Forelimb muscle (tissue), 1 donor: ENCODE measurements around the gene TTLL5. TPM values are rescaled to one million over a fixed set of nuclear protein-coding genes. Genes with fewer than 3 reads are reported as not detected.

Experiments
- DNase-seq: peaks from one replicate; pipeline ENCODE4 v3.0.0-alpha.2; 2013; ENCODE audit warnings: low read depth
- polyA plus RNA-seq: library from polyadenylated mRNA; unstranded; fragments of 120-200 nt; gene quantifications from one replicate; pipeline ENCODE4 v1.2.1, GENCODE V29; 2013; ENCODE audit not compliant: insufficient read length

The TTLL5 gene
- polyA plus RNA-seq, 1 donor, result 17.7 TPM

DNA sequence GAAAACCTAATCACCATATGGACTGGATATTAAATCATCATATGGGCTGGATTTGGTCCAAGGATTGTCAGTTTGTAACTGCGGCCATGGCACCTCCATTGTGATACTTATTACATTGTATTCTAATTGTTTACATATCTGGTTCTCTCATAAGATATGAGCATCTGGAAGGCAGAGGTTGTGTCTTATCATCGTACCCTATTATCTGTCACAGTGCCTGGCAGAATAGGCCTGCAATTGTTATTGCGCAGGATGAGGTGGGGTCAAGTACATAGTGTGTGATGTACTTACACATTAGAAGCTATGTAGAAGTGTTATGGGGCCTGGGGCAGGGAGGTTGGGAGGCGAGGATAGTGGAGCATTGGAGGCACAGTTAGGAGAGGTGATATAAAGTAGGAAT is 329.3 kb downstream of the TTLL5 start:
- no peak for DNase-seq

DNA sequence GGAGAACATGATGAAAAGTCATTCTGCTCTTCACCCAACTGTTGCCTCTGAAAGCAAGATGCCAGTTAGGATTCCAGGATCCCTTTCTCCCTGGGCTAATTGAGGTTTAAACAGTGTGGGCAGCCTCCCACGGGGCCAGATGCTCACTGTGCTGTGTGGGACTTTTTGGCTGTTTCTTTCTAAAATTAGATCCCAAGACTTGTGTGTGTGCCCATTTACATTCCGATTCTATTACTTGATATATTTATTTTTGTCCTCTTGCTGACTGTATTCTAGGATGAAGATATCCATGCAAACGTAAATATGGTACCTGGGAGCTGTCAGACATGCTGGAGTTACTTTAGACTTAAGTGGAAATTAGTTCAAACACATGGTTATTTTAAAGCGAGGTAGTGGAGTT is 330.7 kb downstream of the TTLL5 start:
- DNase-seq, result no peak

DNA sequence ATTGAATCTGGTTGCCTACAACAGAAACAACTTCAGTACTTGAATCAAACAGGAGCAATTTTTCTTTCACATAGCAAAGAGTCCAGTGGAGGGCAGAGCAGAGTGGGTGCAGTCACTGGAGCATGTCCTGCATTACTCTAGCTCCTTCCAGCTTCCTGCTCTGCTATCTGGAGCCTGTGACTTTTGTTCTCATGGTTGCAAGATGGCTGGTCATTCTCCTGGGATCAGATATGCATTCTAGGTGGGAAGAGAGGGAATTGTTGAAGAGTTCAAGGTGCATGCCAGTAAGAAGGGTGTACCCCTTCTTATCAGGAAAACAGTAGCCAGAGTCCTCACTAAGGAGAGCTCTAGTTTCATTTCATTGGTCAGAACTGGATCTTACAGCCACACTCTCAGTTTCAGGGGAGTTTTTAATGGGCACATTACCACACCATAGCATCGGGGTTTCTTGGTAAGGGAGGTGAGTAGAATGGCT is 332.6 kb downstream of the TTLL5 start:
- DNase-seq, result no peak

DNA sequence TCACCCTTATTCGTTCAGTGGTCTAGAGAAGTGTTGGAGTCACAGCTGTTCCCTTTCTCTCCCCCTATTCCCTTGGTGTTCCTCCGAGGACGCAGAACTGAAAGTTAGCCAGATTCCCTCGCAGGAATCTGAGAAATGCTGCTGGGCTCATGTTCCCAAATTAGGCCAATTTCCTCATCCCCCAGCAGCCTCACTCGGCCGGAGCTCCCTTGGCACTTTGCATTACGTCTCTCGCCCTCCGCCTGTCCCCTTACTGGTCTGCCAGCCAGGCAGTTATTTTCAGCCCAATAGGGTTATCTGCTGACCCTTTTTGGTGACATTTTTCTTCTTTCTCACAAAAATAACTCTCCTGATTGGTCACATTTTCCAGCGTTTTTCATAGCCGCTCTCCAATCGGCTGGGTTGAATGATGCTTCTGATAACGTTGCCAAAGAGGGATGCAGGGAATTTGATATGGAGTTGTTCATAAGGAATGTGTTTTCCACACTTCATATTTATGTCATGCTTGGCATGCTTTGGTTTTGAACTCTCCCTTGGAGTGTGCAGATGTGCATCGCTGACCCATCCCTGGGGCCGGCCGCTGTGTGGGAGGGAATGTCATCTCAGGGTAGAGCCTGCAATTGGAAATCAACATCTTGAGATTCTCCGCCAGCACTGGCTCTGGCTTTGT is 334.5 kb downstream of the TTLL5 start:
- no peak for DNase-seq

DNA sequence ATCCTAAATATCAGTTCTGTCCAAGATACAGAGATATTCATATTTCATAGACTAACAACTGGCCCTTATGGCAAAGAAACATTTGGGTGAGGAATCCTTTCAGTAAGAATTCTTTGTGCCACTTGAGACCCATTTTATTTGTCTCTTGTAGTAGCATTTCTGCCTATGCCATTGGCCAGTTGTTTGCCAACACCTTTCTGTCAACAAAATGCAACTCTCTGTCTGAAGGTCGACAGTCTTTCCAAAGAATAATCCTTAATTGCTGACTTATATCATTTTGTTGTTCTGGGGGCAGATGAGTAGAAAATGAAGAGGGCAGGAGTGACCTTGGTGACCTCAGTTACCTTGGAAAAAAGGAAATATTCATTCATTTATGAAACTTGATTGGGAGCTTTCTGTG is 335.4 kb downstream of the TTLL5 start:
- DNase-seq, result no peak

DNA sequence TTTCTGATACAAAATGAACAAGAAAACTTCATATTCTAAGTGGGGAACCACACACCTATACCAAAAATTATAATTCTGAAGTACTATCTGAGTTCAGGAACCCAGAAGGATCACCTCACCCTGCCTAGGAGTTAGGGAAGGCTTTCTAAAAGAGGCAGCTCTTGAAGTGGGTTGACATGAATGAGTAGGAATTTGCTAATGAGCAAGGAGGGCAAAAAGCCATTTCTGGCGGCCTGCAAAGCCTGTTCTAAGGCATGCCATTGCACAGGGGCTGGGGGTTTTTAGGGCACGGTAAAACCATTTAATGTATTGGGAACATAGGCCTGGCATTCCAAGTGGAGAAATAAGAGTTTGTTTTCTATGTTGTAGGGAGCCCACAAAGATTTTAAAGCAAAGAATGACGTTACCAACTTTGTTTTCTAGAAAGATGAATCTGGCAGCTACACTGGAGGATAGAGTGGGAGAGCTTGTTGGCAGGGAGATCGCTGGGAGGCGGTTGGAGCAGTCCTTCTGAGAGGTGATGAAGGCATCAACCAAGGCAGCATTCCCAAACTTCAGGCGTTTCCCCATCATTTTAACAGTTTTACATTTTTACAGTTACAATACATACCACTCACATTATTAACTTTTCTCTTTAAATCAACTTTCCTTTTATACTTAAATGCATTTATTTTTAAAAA is 338.6 kb downstream of the TTLL5 start:
- DNase-seq, result no peak

DNA sequence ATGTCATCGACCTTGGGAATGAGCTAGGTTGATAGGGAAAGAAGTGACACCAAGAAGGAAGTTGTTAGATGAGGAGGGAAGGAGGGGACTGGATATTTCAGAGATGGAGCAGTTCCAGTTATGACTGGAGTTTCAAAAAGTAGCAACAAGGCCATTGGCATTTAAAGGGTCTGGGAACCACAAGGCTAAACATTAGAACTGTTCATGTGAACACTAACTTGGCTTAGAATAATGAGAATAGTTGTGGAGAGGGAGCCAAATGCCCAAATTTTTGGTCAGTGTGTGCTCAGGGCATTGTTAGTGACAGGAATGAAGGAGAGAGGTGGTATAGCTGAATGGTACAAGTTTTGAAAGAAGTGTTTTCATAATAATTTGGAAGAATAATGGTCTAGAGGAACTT is 341.3 kb downstream of the TTLL5 start:
- no peak for DNase-seq

Other genes starting within 250 kb of the TTLL5 start
- 45.3 TPM for gene JDP2, start 233.2 kb upstream of the TTLL5 start, polyA plus RNA-seq
- 0.56 TPM for gene BATF, start 138.8 kb upstream of the TTLL5 start, polyA plus RNA-seq
- gene FLVCR2, start 82.6 kb upstream of the TTLL5 start, polyA plus RNA-seq, result 11.2 TPM
- 10.4 TPM for gene ERG28, start 370 bp upstream of the TTLL5 start, polyA plus RNA-seq